Sigmoid colon (tissue), 7 donors: Measurements from ENCODE around the gene DGKI. TPM values are rescaled to one million over a fixed set of nuclear protein-coding genes. Genes with fewer than 3 reads are reported as not detected.

Experiments used
- DNase-seq: peaks from one replicate; pipeline ENCODE4 v3.0.0-alpha.2; 2019
- H3K27ac ChIP-seq, 4 donors: fragments of 200-600 bp; sonication (generic); one replicate each; pipeline ENCODE4 v1.5.1; 2016 to 2019; ENCODE audit warnings: mild to moderate bottlenecking in 1 of 4
- H3K27me3 ChIP-seq, 3 donors: fragments of 200-600 bp; sonication (generic); one replicate each; pipeline ENCODE4 v1.5.1; 2019; ENCODE audit warnings: mild to moderate bottlenecking in 1 of 3
- H3K36me3 ChIP-seq, 4 donors: fragments of 200-600 bp; sonication (generic); one replicate each; pipeline ENCODE4 v1.5.1; 2016 to 2019
- H3K4me1 ChIP-seq, 4 donors: fragments of 200-600 bp; sonication (generic); one replicate each; pipeline ENCODE4 v1.5.1; 2017 to 2019
- H3K4me3 ChIP-seq, 4 donors: fragments of 200-600 bp; sonication (generic); one replicate each; pipeline ENCODE4 v1.5.1; 2017 to 2019; ENCODE audit warnings: mild to moderate bottlenecking in 2 of 4, moderate library complexity in 1 of 4
- H3K9me3 ChIP-seq, 4 donors: fragments of 200-600 bp in 3 of 4; sonication (generic) in 3 of 4; one replicate each; pipeline versions ENCODE4 v1.5.1 to v1.6.1; 2013 to 2019
- EP300 ChIP-seq, 4 donors: sonication (generic); formaldehyde crosslinking; IDR thresholded peaks; one replicate each; pipeline ENCODE4 v1.6.1; 2017; ENCODE audit warnings: antibody characterized with exemption in 4 of 4
- POLR2A ChIP-seq, 2 donors: fragments of 450-650 bp; IDR thresholded peaks; one replicate each; pipeline ENCODE4 v1.6.1; 2016; ENCODE audit warnings: antibody characterized with exemption in 2 of 2, mild to moderate bottlenecking in 2 of 2, moderate library complexity in 2 of 2
- POLR2AphosphoS5 ChIP-seq, 4 donors: sonication (generic); formaldehyde crosslinking; IDR thresholded peaks; one replicate each; pipeline ENCODE4 v1.6.1; 2017; ENCODE audit warnings: antibody characterized with exemption in 4 of 4
- WGBS, 2 donors: extraction: QIAGEN DNeasy Blood & Tissue Kit; methylation state at CpG; one replicate each; pipeline ENCODE4 v1.1.7; 2013; 5-methylcytosine and 5-hydroxymethylcytosine counted together
- intact Hi-C: fragments of 100-400 bp; cut with DNase I; formaldehyde crosslinking; loops from one replicate; pipeline ENCODE4 v1.15.1; 2023
- polyA plus RNA-seq, 3 donors: library from polyadenylated mRNA; stranded (reverse); fragments of 200-250 nt; gene quantifications; one replicate each; pipeline ENCODE4 v1.2.3, GENCODE V29; 2013
- total RNA-seq, 4 donors: library from RNA; depleted of rRNA; stranded (reverse); fragments of >200 nt; gene quantifications; one replicate each; pipeline ENCODE4 v1.1.0, GENCODE V29; 2016
- TF ChIP-seq, protein P1 (sequence below), 4 experiments: fragments of 450-650 bp in 3 of 4; fragments of 200-600 bp in 1 of 4; IDR thresholded peaks; one replicate each; pipeline ENCODE4 v1.5.1; 2016 to 2019; ENCODE audit warnings: antibody characterized with exemption in 4 of 4, mild to moderate bottlenecking in 3 of 4, moderate library complexity in 2 of 4
- donor health status: healthy with polysubstance abuse.
- donor health status: Bipolar disorder and iron deficiency.
- donor health status: healthy.

Gene DGKI
- total and polyA plus RNA-seq, 7 donors: 0.17 to 7.6 (median 1.0) TPM; not detected in 1

DNA sequence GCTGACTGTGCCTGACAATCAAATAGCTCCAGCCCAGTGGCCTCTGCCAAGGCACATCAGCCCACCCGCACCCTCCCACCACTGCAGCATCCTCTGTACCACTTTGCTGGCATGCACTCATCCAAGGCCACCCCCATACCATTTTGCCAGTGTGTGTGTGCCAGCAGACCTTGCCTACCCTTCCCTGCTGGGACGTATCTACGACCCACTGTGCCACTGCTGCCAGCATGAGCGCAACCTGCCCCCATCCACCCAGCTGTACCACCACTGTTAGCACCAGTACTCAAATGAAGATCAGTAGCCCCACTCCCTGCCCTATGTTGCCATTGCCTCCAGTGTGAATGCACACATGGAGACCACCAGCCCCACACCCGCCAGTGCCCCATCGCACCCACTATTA lies 353.9 kb downstream of the DGKI start:
- no peaks in the 10 kb centered on the region for H3K27me3 ChIP-seq
- no peak for DNase-seq
- H3K36me3 ChIP-seq: no peaks in the 10 kb centered on the region
- TF ChIP-seq, protein P1, sequence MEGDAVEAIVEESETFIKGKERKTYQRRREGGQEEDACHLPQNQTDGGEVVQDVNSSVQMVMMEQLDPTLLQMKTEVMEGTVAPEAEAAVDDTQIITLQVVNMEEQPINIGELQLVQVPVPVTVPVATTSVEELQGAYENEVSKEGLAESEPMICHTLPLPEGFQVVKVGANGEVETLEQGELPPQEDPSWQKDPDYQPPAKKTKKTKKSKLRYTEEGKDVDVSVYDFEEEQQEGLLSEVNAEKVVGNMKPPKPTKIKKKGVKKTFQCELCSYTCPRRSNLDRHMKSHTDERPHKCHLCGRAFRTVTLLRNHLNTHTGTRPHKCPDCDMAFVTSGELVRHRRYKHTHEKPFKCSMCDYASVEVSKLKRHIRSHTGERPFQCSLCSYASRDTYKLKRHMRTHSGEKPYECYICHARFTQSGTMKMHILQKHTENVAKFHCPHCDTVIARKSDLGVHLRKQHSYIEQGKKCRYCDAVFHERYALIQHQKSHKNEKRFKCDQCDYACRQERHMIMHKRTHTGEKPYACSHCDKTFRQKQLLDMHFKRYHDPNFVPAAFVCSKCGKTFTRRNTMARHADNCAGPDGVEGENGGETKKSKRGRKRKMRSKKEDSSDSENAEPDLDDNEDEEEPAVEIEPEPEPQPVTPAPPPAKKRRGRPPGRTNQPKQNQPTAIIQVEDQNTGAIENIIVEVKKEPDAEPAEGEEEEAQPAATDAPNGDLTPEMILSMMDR (IDR thresholded peaks at IDR 0.05): no peak
- TF ChIP-seq POLR2AphosphoS5 (IDR thresholded peaks at IDR 0.05) (no peak), POLR2A (IDR thresholded peaks at IDR 0.05) (no peak), EP300 (IDR thresholded peaks at IDR 0.05) (no peak)
- 91 to 96% methylated on average over 6 of the region's 6 CpGs for WGBS, 2 donors
- H3K27ac ChIP-seq: no peak overlapping the region
- intact Hi-C loops: no loop called here
- no peaks in the 10 kb centered on the region for H3K4me1 ChIP-seq
- no peak overlapping the region for H3K4me3 ChIP-seq
- H3K9me3 ChIP-seq: no peaks in the 10 kb centered on the region

DNA sequence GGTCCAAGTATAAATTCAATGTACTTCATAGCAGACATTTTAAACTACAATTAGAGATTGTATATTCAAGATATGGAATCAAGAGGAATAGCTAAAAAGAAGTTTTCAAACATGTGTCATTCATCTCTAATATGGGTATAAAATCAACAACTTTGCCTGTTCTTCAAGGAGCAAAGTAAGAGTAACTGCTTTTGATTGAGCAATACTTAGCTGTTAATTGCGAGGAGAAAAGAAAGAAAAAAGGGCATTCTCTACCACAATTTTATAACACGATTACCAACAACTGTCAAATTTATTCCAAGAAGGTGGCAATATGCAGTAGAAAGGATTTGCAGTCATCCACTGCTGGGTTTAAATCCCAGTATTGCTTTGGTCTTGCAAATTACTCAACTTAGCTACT lies 356.9 kb downstream of the DGKI start:
- H3K4me1 ChIP-seq: no peaks in the 10 kb centered on the region
- no peaks in the 10 kb centered on the region for H3K9me3 ChIP-seq
- 87 to 89% methylated on average over 2 of the region's 2 CpGs for WGBS, 2 donors
- no peaks in the 10 kb centered on the region for H3K36me3 ChIP-seq
- DNase-seq: no peak
- H3K27me3 ChIP-seq: no peaks in the 10 kb centered on the region
- intact Hi-C loops: no loop called here
- no peak overlapping the region for H3K27ac ChIP-seq
- TF ChIP-seq POLR2AphosphoS5 (IDR thresholded peaks at IDR 0.05) (no peak), EP300 (IDR thresholded peaks at IDR 0.05) (no peak), POLR2A (IDR thresholded peaks at IDR 0.05) (no peak)
- TF ChIP-seq, protein P1 (IDR thresholded peaks at IDR 0.05): no peak
- no peak overlapping the region for H3K4me3 ChIP-seq

DNA sequence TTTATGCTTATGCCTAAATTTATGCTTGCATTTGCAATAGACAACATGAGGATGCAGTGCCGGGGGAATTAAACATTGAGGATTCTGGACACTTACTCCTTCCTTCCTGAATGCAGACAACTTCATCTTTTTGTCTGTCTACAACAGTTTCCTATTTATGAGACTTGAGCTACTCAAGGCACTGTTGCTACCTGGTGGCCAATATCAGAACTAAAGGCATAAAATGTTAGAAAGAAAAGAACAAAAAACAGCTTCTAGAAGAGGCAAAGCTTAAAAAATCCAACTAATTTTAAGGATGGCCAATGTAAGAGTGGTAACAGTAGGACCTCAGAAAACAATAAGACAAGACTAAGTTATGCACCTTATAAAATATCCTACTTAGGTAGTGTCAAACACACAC lies 358.7 kb downstream of the DGKI start:
- WGBS, 2 donors: 53 to 78% methylated on average over 1 of the region's 1 CpG
- no peaks in the 10 kb centered on the region for H3K36me3 ChIP-seq
- no peak for DNase-seq
- H3K9me3 ChIP-seq: no peaks in the 10 kb centered on the region
- H3K4me1 ChIP-seq: no peaks in the 10 kb centered on the region
- no peaks in the 10 kb centered on the region for H3K27me3 ChIP-seq
- intact Hi-C loops: no loop called here
- TF ChIP-seq POLR2A (IDR thresholded peaks at IDR 0.05) (no peak), POLR2AphosphoS5 (IDR thresholded peaks at IDR 0.05) (no peak)
- TF ChIP-seq, protein P1 (IDR thresholded peaks at IDR 0.05): no peak
- no peak overlapping the region for H3K27ac ChIP-seq
- H3K4me3 ChIP-seq: no peak overlapping the region

DNA sequence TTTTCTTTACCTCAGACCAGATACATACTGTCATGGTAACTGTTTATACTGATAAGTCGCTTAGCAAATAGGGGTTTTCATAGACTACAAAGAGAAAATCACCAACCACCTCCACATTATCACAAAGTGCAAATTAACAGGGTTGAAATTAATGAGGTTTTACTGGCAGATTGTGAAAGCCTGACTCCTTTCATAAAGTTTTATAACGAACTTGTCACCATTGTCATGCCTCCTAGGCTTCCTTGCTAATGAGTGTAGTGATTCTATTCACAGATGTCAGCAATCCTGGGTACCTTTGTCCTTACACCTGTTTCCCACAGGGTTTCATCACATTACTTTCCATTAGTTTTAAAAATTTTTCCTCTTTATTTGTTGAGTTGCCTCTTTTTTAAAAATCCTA lies 361.0 kb downstream of the DGKI start:
- intact Hi-C loops: no loop called here
- Histone ChIP-seq H3K9me3 (no peaks in the 10 kb centered on the region), H3K27me3 (no peaks in the 10 kb centered on the region), H3K36me3 (no peaks in the 10 kb centered on the region), H3K4me1 (no peaks in the 10 kb centered on the region), H3K27ac (no peak overlapping the region), H3K4me3 (no peak overlapping the region)
- DNase-seq: no peak
- TF ChIP-seq, protein P1 (IDR thresholded peaks at IDR 0.05): no peak
- no peak for TF ChIP-seq POLR2AphosphoS5 (IDR thresholded peaks at IDR 0.05)
- TF ChIP-seq EP300 (IDR thresholded peaks at IDR 0.05): no peak
- no peak for TF ChIP-seq POLR2A (IDR thresholded peaks at IDR 0.05)
- 51 to 66% methylated on average over 2 of the region's 2 CpGs for WGBS, 2 donors

DNA sequence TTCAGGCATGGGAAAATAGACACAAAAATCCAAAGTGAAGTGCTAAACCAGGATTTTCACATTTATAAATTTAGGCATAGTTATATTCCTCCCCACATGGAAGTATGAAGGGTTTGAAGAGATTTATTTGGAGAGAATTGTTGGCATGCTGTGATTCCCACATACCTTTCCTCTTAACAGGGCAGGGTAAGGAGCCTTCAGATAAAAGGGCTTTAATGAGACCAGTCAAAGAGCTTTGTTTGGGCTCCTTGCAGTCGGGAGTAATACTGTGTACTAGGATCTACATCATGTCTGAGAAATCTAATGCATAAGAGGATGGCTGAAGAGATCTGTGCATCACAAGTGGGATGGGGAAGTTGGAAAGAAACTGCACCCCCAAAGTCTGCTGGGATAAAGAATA lies 362.4 kb downstream of the DGKI start:
- intact Hi-C loops: no loop called here
- no peak for DNase-seq
- TF ChIP-seq POLR2A (IDR thresholded peaks at IDR 0.05) (no peak), EP300 (IDR thresholded peaks at IDR 0.05) (no peak), POLR2AphosphoS5 (IDR thresholded peaks at IDR 0.05) (no peak)
- TF ChIP-seq, protein P1 (IDR thresholded peaks at IDR 0.05): no peak
- H3K4me3 ChIP-seq: no peak overlapping the region
- 37 to 59% methylated on average over 1 of the region's 1 CpG for WGBS, 2 donors
- H3K4me1 ChIP-seq: no peaks in the 10 kb centered on the region
- no peaks in the 10 kb centered on the region for H3K27me3 ChIP-seq
- no peak overlapping the region for H3K27ac ChIP-seq
- no peaks in the 10 kb centered on the region for H3K36me3 ChIP-seq
- H3K9me3 ChIP-seq: no peaks in the 10 kb centered on the region
